AG09319 (cell line): ENCODE results near the gene SLC35F2.
A peak's percentile ranks its signal among the peaks of the same experiment; 100 is the strongest.
"Not testable (repeated sequence)": the region's sequence is repeated elsewhere in the genome, so short reads cannot be mapped to it uniquely, and the experiment has no call there.

Experiments used
- DNase-seq: peaks from one replicate; pipeline ENCODE4 v3.0.0-alpha.2; 2010; ENCODE audit warnings: low read depth; ENCODE audit errors: extremely low read depth
- CTCF ChIP-seq: IDR thresholded peaks from 2 replicates; pipeline ENCODE4 v1.5.1; 2011; ENCODE audit warnings: low read depth, mild to moderate bottlenecking, inconsistent platforms, low read length, moderate library complexity

SLC35F2 gene, protein sequence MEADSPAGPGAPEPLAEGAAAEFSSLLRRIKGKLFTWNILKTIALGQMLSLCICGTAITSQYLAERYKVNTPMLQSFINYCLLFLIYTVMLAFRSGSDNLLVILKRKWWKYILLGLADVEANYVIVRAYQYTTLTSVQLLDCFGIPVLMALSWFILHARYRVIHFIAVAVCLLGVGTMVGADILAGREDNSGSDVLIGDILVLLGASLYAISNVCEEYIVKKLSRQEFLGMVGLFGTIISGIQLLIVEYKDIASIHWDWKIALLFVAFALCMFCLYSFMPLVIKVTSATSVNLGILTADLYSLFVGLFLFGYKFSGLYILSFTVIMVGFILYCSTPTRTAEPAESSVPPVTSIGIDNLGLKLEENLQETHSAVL

DNA sequence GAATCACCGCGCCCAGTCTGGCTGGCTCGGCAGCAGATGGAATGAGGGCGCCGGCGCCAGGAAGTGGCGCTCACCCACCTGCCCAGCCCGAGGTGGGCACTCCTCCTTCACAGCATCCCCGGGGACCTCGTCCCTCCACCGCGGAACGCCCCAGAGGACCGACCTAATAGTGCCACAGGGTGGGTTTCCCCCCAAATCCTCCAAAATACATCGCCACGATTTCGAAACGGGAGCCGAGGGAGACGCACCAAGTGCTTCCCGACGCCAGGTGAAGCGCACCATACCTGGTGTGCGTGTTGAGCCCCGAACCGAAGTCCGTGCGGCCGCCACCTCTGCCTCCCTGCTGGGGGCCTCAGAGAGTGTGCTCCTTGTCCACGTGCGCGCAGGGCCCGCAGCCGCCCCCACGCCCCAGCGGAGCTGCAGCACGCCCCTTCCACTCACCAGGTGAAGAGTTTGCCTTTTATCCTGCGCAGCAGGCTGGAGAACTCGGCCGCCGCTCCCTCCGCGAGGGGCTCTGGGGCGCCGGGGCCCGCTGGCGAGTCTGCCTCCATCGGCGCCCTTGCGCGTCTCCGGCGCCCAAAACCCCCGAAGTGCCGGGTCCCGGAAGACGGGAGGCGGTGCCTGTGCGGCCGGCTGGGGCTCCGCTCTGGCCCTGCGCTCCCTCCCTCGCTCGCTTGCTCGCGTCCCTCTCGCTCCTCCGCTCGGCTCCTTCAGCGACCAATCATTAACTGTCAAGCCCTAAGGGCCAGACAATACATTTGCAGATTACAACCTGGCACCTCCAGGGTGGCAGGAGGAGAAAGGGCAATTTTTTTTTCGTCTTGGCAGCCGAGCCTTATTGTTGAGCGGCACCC is at the start of gene SLC35F2:
Gene SLC35F2 (minus strand): TSS at position 571 of the 854 bp plus-strand sequence. CDS start 20 bp downstream, at position 551.
- TF ChIP-seq CTCF: no peak
- DNase-seq: no peak

GRCh38 chr11:107908211-107908610 is 49.6 kb upstream of the SLC35F2 start:
- TF ChIP-seq CTCF: no peak
- DNase-seq: no peak

GRCh38 chr11:107898270-107898669 is 39.7 kb upstream of the SLC35F2 start:
- DNase-seq: peak; percentile 11
- peak; percentile 60 for TF ChIP-seq CTCF

DNA sequence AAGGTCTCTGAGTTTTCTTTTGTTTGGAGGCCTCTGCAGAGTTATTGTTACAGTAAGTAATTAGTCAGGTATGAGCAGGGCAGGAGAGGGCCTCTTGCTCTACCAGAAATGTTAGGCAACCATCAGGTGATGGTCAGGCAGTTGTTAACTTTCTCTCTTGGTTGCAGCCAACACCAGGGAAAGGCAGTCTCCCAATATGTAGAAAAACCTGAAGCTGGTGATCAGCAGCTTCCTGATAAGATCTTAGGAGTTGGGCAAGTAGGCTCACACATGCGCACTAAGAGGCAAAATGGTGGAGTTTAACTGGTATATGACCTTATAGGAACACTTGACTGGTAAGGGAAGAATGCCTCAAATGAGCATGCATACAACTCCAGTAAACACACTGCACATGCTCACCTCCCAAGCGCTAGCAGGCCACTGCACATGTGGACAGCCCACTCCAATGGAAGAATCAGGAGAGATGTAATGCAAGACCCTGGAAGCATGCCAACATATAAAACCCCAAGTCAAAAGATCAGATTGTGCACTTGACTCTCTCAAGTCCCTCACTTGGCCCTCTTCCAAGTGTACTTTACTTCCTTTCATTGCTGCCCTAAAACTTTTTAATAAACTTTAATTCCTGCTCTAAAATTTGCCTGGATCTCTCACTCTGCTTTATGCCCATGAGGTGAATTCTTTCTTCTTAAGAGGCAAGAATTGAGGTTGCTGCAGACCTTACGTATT is 23.7 kb upstream of the SLC35F2 start:
- no peak for DNase-seq
- no peak for TF ChIP-seq CTCF

DNA sequence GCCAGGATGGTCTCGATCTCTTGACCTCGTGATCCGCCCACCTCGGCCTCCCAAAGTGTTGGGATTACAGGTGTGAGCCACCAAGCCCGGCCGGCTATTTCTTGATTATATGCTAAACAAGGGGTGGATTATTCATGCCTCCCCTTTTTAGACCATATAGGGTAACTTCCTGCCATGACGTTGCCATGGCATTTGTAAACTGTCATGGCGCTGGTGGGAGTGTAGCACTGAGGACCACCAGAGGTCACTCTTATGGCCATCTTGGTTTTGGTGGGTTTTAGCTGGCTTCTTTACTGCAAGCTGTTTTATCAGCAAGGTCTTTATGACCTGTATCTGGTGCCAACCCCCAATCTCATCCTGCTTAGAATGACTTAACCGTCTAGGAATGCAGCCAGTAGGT is 22.9 kb upstream of the SLC35F2 start:
- DNase-seq: not testable (repeated sequence)

DNA sequence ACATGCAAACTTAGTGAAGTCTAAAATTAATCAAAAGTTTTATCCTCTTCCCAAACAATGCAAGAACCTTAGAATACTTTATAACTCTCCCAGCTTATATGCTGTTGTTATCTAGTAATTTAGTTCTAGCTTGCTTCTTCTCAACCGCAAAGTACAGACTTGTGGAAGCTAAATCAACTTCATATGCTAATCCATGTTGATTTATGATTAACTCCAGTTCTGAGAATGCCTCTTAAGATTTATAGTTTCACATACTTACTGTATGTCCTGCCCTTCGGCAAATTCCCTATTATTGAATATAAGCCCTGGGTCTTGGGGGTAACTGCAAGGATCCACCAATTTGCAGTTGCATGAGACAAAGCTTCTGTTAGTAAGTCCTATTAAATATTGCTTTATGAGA is 17.6 kb upstream of the SLC35F2 start:
- DNase-seq: no peak
- TF ChIP-seq CTCF: no peak

GRCh38 chr11:107864591-107864990 is 6.0 kb upstream of the SLC35F2 start:
- TF ChIP-seq CTCF: no peak
- DNase-seq: no peak
